GM12892 (cell line): ENCODE data around the gene EGFR.

ENCODE experiments used
- DNase-seq: peaks from one replicate; pipeline ENCODE4 v3.0.0; 2011; ENCODE audit not compliant: insufficient read length
- FAIRE-seq: peaks from 2 replicates; lab custom pipeline; 2011; peaks lifted over from hg19 to GRCh38; lab: Jason Lieb, UNC
- POLR2A ChIP-seq: IDR thresholded peaks from 2 replicates; pipeline ENCODE4 v1.6.1; 2011; ENCODE audit warnings: low read depth, low read length, control low read depth
- POLR2AphosphoS5 ChIP-seq: IDR thresholded peaks from 2 replicates; pipeline ENCODE4 v1.6.1; 2011; ENCODE audit warnings: low read depth, low read length, control low read depth
- TAF1 ChIP-seq: IDR thresholded peaks from 2 replicates; pipeline ENCODE4 v1.6.1; 2011; ENCODE audit warnings: low read depth, mild to moderate bottlenecking, control low read depth, low read length, borderline replicate concordance

The EGFR gene

GRCh38 chr7:55200441-55200840, 181.6 kb downstream of the EGFR start:
- no peak for DNase-seq
- FAIRE-seq: no peak
- TF ChIP-seq POLR2AphosphoS5 (no peak), TAF1 (no peak)

DNA sequence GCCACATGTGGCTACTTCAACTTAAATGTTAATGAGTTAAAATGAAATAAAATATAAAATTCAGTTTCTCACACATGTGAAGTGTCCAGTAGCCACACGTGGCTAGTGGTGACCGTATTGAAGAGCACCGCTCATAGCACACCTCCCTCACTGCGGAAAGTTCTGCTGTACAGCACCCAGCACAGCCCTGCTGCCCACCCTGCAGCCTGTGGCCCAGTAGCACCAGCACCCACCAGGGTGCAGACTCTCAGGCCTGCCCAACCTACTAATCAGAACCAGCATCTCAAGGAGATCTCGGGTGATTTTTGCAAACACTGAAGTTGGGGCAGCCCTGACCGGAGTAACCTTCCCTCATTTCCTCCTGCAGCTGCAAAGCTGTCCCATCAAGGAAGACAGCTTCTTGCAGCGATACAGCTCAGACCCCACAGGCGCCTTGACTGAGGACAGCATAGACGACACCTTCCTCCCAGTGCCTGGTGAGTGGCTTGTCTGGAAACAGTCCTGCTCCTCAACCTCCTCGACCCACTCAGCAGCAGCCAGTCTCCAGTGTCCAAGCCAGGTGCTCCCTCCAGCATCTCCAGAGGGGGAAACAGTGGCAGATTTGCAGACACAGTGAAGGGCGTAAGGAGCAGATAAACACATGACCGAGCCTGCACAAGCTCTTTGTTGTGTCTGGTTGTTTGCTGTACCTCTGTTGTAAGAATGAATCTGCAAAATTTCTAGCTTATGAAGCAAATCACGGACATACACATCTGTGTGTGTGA, 183.5 kb downstream of the EGFR start:
- FAIRE-seq (no peak), DNase-seq (no peak)
- TF ChIP-seq POLR2AphosphoS5 (no peak), TAF1 (no peak), POLR2A (no peak)

- TF ChIP-seq TAF1 (no peak), POLR2AphosphoS5 (no peak), POLR2A (no peak)
Observed at GRCh38 chr7:55203300-55203699, 184.5 kb downstream of the EGFR start.

DNA sequence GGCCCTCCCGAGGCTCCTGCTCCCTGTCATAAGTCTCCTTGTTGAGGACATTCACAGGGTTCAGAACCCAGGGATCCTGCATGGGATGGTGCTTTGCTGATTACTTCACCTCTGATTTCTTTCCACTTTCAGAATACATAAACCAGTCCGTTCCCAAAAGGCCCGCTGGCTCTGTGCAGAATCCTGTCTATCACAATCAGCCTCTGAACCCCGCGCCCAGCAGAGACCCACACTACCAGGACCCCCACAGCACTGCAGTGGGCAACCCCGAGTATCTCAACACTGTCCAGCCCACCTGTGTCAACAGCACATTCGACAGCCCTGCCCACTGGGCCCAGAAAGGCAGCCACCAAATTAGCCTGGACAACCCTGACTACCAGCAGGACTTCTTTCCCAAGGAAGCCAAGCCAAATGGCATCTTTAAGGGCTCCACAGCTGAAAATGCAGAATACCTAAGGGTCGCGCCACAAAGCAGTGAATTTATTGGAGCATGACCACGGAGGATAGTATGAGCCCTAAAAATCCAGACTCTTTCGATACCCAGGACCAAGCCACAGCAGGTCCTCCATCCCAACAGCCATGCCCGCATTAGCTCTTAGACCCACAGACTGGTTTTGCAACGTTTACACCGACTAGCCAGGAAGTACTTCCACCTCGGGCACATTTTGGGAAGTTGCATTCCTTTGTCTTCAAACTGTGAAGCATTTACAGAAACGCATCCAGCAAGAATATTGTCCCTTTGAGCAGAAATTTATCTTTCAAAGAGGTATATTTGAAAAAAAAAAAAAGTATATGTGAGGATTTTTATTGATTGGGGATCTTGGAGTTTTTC, 186.5 kb downstream of the EGFR start:
- DNase-seq (no peak), FAIRE-seq (no peak)
- TF ChIP-seq TAF1: no peak
- TF ChIP-seq POLR2AphosphoS5: no peak
- TF ChIP-seq POLR2A: no peak

More at GRCh38 chr7:55203300-55203699, 184.5 kb downstream of the EGFR start:
- no peak for DNase-seq
- FAIRE-seq: peak; percentile 50

DNA sequence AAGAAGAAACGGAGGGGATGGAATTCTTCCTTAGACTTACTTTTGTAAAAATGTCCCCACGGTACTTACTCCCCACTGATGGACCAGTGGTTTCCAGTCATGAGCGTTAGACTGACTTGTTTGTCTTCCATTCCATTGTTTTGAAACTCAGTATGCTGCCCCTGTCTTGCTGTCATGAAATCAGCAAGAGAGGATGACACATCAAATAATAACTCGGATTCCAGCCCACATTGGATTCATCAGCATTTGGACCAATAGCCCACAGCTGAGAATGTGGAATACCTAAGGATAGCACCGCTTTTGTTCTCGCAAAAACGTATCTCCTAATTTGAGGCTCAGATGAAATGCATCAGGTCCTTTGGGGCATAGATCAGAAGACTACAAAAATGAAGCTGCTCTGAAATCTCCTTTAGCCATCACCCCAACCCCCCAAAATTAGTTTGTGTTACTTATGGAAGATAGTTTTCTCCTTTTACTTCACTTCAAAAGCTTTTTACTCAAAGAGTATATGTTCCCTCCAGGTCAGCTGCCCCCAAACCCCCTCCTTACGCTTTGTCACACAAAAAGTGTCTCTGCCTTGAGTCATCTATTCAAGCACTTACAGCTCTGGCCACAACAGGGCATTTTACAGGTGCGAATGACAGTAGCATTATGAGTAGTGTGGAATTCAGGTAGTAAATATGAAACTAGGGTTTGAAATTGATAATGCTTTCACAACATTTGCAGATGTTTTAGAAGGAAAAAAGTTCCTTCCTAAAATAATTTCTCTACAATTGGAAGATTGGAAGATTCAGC, 187.6 kb downstream of the EGFR start:
- FAIRE-seq (no peak), DNase-seq (no peak)
- TF ChIP-seq POLR2AphosphoS5 (no peak), POLR2A (no peak)

DNA sequence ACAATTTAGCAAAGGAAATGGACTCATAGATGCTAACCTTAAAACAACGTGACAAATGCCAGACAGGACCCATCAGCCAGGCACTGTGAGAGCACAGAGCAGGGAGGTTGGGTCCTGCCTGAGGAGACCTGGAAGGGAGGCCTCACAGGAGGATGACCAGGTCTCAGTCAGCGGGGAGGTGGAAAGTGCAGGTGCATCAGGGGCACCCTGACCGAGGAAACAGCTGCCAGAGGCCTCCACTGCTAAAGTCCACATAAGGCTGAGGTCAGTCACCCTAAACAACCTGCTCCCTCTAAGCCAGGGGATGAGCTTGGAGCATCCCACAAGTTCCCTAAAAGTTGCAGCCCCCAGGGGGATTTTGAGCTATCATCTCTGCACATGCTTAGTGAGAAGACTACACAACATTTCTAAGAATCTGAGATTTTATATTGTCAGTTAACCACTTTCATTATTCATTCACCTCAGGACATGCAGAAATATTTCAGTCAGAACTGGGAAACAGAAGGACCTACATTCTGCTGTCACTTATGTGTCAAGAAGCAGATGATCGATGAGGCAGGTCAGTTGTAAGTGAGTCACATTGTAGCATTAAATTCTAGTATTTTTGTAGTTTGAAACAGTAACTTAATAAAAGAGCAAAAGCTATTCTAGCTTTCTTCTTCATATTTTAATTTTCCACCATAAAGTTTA, 188.8 kb downstream of the EGFR start:
- TF ChIP-seq POLR2A (no peak), TAF1 (no peak), POLR2AphosphoS5 (no peak)
- FAIRE-seq (no peak), DNase-seq (no peak)

DNA sequence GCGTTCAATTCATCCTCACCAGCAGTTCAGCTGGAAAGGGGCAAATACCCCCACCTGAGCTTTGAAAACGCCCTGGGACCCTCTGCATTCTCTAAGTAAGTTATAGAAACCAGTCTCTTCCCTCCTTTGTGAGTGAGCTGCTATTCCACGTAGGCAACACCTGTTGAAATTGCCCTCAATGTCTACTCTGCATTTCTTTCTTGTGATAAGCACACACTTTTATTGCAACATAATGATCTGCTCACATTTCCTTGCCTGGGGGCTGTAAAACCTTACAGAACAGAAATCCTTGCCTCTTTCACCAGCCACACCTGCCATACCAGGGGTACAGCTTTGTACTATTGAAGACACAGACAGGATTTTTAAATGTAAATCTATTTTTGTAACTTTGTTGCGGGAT, 190.5 kb downstream of the EGFR start:
- no peak for FAIRE-seq
- TF ChIP-seq POLR2A (no peak), TAF1 (no peak), POLR2AphosphoS5 (no peak)

DNA sequence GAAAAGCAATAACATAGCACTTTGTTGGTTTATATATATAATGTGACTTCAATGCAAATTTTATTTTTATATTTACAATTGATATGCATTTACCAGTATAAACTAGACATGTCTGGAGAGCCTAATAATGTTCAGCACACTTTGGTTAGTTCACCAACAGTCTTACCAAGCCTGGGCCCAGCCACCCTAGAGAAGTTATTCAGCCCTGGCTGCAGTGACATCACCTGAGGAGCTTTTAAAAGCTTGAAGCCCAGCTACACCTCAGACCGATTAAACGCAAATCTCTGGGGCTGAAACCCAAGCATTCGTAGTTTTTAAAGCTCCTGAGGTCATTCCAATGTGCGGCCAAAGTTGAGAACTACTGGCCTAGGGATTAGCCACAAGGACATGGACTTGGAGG, 191.4 kb downstream of the EGFR start:
- DNase-seq (no peak), FAIRE-seq (no peak)
- TF ChIP-seq TAF1 (no peak), POLR2AphosphoS5 (no peak), POLR2A (no peak)

More for the DNA sequence above, 190.5 kb downstream of the EGFR start:
- no peak for DNase-seq

DNA sequence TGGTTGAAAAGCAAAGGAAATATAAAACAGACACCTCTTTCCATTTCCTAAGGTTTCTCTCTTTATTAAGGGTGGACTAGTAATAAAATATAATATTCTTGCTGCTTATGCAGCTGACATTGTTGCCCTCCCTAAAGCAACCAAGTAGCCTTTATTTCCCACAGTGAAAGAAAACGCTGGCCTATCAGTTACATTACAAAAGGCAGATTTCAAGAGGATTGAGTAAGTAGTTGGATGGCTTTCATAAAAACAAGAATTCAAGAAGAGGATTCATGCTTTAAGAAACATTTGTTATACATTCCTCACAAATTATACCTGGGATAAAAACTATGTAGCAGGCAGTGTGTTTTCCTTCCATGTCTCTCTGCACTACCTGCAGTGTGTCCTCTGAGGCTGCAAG, 191.9 kb downstream of the EGFR start:
- DNase-seq: no peak
- TF ChIP-seq POLR2A (no peak), TAF1 (no peak), POLR2AphosphoS5 (no peak)
- FAIRE-seq: no peak

GRCh38 chr7:55211726-55212125, 192.9 kb downstream of the EGFR start:
- no peak for FAIRE-seq
- TF ChIP-seq POLR2AphosphoS5 (no peak), TAF1 (no peak), POLR2A (no peak)
- DNase-seq: no peak

DNA sequence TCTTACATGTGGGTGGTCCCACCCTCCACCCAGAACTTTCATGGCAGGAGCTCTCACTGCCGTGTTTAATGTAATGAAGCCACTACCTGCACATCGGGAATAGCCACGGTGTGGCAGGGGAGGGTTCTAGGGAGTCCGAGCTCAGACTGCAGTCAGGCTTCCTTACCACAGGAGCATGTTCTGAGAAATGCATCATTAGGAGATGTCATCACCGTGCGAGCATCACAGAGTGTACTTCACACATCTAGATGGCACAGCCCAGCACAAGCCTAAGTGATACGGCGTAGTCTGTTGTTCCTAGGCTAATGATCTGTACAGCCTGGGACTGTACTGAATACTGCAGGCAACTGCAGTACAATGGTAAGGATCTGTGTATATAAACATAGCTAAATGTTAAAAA, 193.4 kb downstream of the EGFR start:
- FAIRE-seq (no peak), DNase-seq (no peak)
- no peak for TF ChIP-seq TAF1
- no peak for TF ChIP-seq POLR2A
- no peak for TF ChIP-seq POLR2AphosphoS5
